Panc1 (cell line): Measurements from ENCODE around the gene FAM149B1. TPM values are rescaled to one million over a fixed set of nuclear protein-coding genes. Genes with fewer than 3 reads are reported as not detected.

ENCODE experiments used
- ATAC-seq: fragments of 200-7000 bp; cut with Tn5 transposase; 2 replicates; pipeline ENCODE4 v1.9.1; 2020; ENCODE audit warnings: mild to moderate bottlenecking, moderate library complexity
- BruUV-seq: library from RNA; stranded (reverse); fragments of 400-500 nt; replicated peaks from 2 replicates; lab custom pipeline; 2021; lab: Mats Ljungman, UMichigan
- CTCF ChIA-PET: fragments of 300-600 bp; sonication (Branson Sonifier 250); formaldehyde crosslinking; loops from one replicate; lab custom pipeline; 2022; ENCODE audit warnings: antibody characterized with exemption; lab: Charles Lee
- POLR2A ChIA-PET: fragments of 300-600 bp; sonication (Branson Sonifier 250); formaldehyde crosslinking; loops from one replicate; lab custom pipeline; 2022; ENCODE audit warnings: antibody characterized with exemption; lab: Charles Lee
- DNase-seq: peaks from one replicate; pipeline ENCODE4 v3.0.0-alpha.2; 2010; ENCODE audit warnings: low read depth, low spot score
- H3K27ac ChIP-seq: 2 replicates; pipeline ENCODE4 v1.5.1; 2011; ENCODE audit warnings: mild to moderate bottlenecking, low read length, inconsistent platforms
- H3K27me3 ChIP-seq: fragments of 200-500 bp; sonication (Bioruptor generic); 2 replicates; pipeline ENCODE4 v1.6.0; 2014; ENCODE audit warnings: low read length, inconsistent platforms; ENCODE audit not compliant: control insufficient read depth, insufficient read depth
- H3K36me3 ChIP-seq: fragments of 200-500 bp; sonication (Bioruptor generic); 2 replicates; pipeline ENCODE4 v1.5.1; 2014; ENCODE audit warnings: inconsistent platforms, mild to moderate bottlenecking, low read length, moderate library complexity; ENCODE audit not compliant: control insufficient read depth, insufficient read depth
- H3K4me1 ChIP-seq: 2 replicates; pipeline ENCODE4 v1.5.1; 2011; ENCODE audit warnings: inconsistent platforms, mild to moderate bottlenecking, low read length, moderate library complexity; ENCODE audit not compliant: control insufficient read depth, insufficient read depth
- H3K4me3 ChIP-seq, 2 experiments: 2 replicates each; pipeline ENCODE4 v1.5.1; 2011 to 2012; ENCODE audit warnings: low read depth in 2 of 2, low read length in 2 of 2, mild to moderate bottlenecking in 2 of 2, inconsistent platforms in 1 of 2, moderate library complexity in 1 of 2
- H3K9me3 ChIP-seq: fragments of 200-500 bp; sonication (Bioruptor generic); 2 replicates; pipeline ENCODE4 v1.5.1; 2014; ENCODE audit warnings: low read depth, mild to moderate bottlenecking, inconsistent platforms, low read length, moderate library complexity; ENCODE audit not compliant: control insufficient read depth, insufficient read depth
- POLR2AphosphoS5 ChIP-seq: IDR thresholded peaks from 2 replicates; pipeline ENCODE4 v1.6.1; 2012; ENCODE audit warnings: mild to moderate bottlenecking, low read depth, low read length, moderate library complexity
- SIN3A ChIP-seq: IDR thresholded peaks from 2 replicates; pipeline ENCODE4 v1.6.1; 2012; ENCODE audit warnings: low read depth, mild to moderate bottlenecking, low read length, moderate library complexity, borderline replicate concordance; ENCODE audit not compliant: insufficient read depth
- TCF7L2 ChIP-seq: IDR thresholded peaks from 2 replicates; pipeline ENCODE4 v1.6.1; 2011; ENCODE audit warnings: mild to moderate bottlenecking, low read depth, low read length, inconsistent platforms
- in situ Hi-C: cut with HindIII; loops from 2 replicates; pipeline ENCODE4 v1.10.0; 2016; ENCODE audit warnings: low sequenced_read_pairs, low pct_unique_long_range_greater_than_20kb
- intact Hi-C: fragments of 100-400 bp; cut with micrococcal nuclease; formaldehyde crosslinking; loops from one replicate; pipeline ENCODE4 v1.10.0; 2022; ENCODE audit not compliant: unreplicated experiment
- total RNA-seq: library from RNA; stranded (reverse); gene quantifications from one replicate; pipeline ENCODE4 v1.2.1, GENCODE V29; 2021; ENCODE audit not compliant: unreplicated experiment
- TF ChIP-seq, protein P1 (sequence below): fragments of 450-650 bp; IDR thresholded peaks from 2 replicates; pipeline ENCODE4 v1.5.1; 2017; ENCODE audit warnings: mild to moderate bottlenecking
- TF ChIP-seq, protein P2 (sequence below), 2 experiments: IDR thresholded peaks; 2 replicates each; pipeline ENCODE4 v1.6.1; 2011 to 2012; ENCODE audit warnings: low read depth in 2 of 2, control low read depth in 1 of 2, low read length in 1 of 2, mild to moderate bottlenecking in 1 of 2, moderate library complexity in 1 of 2; ENCODE audit not compliant: insufficient read depth in 1 of 2

FAM149B1 gene
- total RNA-seq, 1 experiment from 2014 or later, result 20.8 TPM

DNA sequence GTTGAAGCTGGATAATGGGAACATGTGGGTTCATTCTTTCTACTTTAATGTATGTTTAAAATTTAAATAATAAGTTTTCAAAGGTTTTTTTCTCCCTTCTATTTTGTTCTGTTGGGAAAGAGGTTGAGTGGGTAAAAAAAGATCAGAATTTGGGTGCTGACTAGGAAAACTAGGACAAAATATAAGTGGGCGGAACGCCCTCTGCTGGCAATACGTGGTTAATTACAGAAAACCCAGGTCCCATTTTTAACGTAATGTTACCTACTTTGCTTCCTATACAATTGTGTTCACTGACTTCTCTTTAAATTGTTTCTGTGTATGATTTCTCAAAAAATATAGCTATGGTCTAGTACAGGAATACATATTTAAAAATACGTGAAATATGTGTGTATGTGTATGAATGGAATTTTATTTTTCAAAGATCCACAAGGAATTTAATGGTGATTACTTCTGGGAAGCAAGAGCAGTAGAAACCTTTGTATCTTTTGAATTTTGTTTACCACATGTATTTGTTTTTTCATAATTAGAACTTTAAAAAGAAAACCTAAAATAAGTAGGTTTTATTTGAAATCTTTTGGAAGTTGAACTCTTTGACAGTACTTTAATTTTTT lies 8.8 kb upstream of the FAM149B1 start:
- ATAC-seq (no peak), DNase-seq (peak; percentile 25)
- intact Hi-C loops, result loop anchor here (2.0 kb wide), 1 partner anchor 62 kb away; the partner anchor contains the start of gene P4HA1
- Histone ChIP-seq H3K4me3 (no peak overlapping the region), H3K36me3 (peaks cover 26% of the 10 kb centered on the region), H3K4me1 (0 out of 2 replicates have a peak, but pooled peaks cover 4% of the 10 kb centered on the region), H3K27me3 (no peaks in the 10 kb centered on the region), H3K27ac (no peak overlapping the region), H3K9me3 (no peaks in the 10 kb centered on the region)
- ChIA-PET POLR2A (interaction anchor here (0.7 kb wide), 1 partner anchor 247 kb away, joined by 7 read pairs; no protein-coding TSS in a partner anchor), CTCF (interaction anchor here (0.5 to 1.3 kb wide), 3 partner anchors 14 to 62 kb away, joined by 3 to 7 read pairs (median 5); partner anchors contain the start of gene P4HA1)
- TF ChIP-seq POLR2AphosphoS5 (no peak), TCF7L2 (0 out of 2 replicates have a peak, but pooled peaks have one; percentile 27), SIN3A (no peak)
- TF ChIP-seq, protein P1, sequence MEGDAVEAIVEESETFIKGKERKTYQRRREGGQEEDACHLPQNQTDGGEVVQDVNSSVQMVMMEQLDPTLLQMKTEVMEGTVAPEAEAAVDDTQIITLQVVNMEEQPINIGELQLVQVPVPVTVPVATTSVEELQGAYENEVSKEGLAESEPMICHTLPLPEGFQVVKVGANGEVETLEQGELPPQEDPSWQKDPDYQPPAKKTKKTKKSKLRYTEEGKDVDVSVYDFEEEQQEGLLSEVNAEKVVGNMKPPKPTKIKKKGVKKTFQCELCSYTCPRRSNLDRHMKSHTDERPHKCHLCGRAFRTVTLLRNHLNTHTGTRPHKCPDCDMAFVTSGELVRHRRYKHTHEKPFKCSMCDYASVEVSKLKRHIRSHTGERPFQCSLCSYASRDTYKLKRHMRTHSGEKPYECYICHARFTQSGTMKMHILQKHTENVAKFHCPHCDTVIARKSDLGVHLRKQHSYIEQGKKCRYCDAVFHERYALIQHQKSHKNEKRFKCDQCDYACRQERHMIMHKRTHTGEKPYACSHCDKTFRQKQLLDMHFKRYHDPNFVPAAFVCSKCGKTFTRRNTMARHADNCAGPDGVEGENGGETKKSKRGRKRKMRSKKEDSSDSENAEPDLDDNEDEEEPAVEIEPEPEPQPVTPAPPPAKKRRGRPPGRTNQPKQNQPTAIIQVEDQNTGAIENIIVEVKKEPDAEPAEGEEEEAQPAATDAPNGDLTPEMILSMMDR, result peak; percentile 88; the same call in 1 of the 2 replicates
- TF ChIP-seq, protein P2, sequence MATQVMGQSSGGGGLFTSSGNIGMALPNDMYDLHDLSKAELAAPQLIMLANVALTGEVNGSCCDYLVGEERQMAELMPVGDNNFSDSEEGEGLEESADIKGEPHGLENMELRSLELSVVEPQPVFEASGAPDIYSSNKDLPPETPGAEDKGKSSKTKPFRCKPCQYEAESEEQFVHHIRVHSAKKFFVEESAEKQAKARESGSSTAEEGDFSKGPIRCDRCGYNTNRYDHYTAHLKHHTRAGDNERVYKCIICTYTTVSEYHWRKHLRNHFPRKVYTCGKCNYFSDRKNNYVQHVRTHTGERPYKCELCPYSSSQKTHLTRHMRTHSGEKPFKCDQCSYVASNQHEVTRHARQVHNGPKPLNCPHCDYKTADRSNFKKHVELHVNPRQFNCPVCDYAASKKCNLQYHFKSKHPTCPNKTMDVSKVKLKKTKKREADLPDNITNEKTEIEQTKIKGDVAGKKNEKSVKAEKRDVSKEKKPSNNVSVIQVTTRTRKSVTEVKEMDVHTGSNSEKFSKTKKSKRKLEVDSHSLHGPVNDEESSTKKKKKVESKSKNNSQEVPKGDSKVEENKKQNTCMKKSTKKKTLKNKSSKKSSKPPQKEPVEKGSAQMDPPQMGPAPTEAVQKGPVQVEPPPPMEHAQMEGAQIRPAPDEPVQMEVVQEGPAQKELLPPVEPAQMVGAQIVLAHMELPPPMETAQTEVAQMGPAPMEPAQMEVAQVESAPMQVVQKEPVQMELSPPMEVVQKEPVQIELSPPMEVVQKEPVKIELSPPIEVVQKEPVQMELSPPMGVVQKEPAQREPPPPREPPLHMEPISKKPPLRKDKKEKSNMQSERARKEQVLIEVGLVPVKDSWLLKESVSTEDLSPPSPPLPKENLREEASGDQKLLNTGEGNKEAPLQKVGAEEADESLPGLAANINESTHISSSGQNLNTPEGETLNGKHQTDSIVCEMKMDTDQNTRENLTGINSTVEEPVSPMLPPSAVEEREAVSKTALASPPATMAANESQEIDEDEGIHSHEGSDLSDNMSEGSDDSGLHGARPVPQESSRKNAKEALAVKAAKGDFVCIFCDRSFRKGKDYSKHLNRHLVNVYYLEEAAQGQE (IDR thresholded peaks at IDR 0.05; ENCODE audit: insufficient read depth in 1 of 2, low read depth in 2 of 2, low read length in 1 of 2), result no peak
- TSS peak; percentile 52 for BruUV-seq
- in situ Hi-C loops, result no loop called here

DNA sequence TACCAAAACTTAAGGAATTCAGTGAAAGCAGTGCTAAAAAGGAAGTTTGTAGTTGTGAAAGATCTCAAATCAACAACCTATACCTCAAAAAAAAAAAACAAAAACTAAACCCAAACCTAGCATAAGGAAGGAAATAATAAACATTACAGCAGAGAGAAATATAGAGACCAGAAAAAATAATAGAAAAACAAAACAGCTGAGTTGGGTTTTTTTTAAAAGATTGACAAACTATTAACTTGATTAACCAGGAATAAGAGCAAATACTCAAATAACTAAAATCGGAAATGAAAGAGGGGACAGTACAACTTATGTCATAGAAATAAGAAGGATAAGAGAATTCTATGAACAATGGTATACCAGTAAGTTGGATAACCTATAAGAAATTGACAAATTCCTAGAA lies 6.8 kb upstream of the FAM149B1 start:
- intact Hi-C loops (no loop called here), in situ Hi-C loops (no loop called here)
- TF ChIP-seq, protein P2 (IDR thresholded peaks at IDR 0.05; ENCODE audit: insufficient read depth in 1 of 2, low read depth in 2 of 2, low read length in 1 of 2), result no peak
- no peak for TF ChIP-seq POLR2AphosphoS5
- H3K36me3 ChIP-seq, result peaks cover 20% of the 10 kb centered on the region
- DNase-seq (no peak), ATAC-seq (no peak)
- ChIA-PET POLR2A (no interaction called here), CTCF (no interaction called here)
- TSS peak; percentile 27 for BruUV-seq
- H3K27me3 ChIP-seq, result no peaks in the 10 kb centered on the region
- no peak overlapping the region for H3K4me3 ChIP-seq
- H3K27ac ChIP-seq, result no peak overlapping the region
- no peaks in the 10 kb centered on the region for H3K9me3 ChIP-seq
- H3K4me1 ChIP-seq, result 0 out of 2 replicates have a peak, but pooled peaks cover 4% of the 10 kb centered on the region
